K562 (cell line): ENCODE data around the gene GPR32. TPM values are rescaled to one million over a fixed set of nuclear protein-coding genes. Genes with fewer than 3 reads are reported as not detected.

Experiments
- ATAC-seq: fragments of 200-7000 bp; cut with Tn5 transposase; 3 replicates; pipeline ENCODE4 v1.9.1; 2020; ENCODE audit warnings: moderate library complexity
- BruUV-seq: library from RNA; stranded (reverse); fragments of 400-500 nt; replicated peaks from 2 replicates; lab custom pipeline; 2021; lab: Mats Ljungman, UMichigan
- CTCF ChIA-PET: fragments of 300-600 bp; formaldehyde crosslinking; extraction: SDS; loops from one replicate; lab custom pipeline; 2021; ENCODE audit warnings: low intra/inter-chr PET ratio; lab: Yijun Ruan, JAX
- POLR2A ChIA-PET: fragments of 300-600, 350-650 bp; sonication (Branson Sonifier 250); formaldehyde crosslinking; extraction: SDS; loops from one replicate; lab custom pipeline; 2021; ENCODE audit warnings: antibody characterized with exemption, inconsistent platforms; lab: Yijun Ruan, JAX
- DNase-seq, 4 experiments: peaks; one replicate each; pipeline versions ENCODE4 v3.0.0 to v3.0.0-alpha.2; 2011 to 2018; ENCODE audit warnings: low spot score in 3 of 4, mixed read lengths in 3 of 4; ENCODE audit errors: extremely low read depth in 1 of 4
- FAIRE-seq: peaks from 2 replicates; lab custom pipeline; 2011; peaks lifted over from hg19 to GRCh38; lab: Jason Lieb, UNC
- H2AFZ ChIP-seq: 2 replicates; pipeline ENCODE4 v1.6.0; 2011; ENCODE audit warnings: low read depth, low read length, control low read depth, inconsistent platforms
- H3K27ac ChIP-seq: fragments of 200-600 bp; 3 replicates; pipeline ENCODE4 v1.8.0; 2011; ENCODE audit warnings: low read depth, mild to moderate bottlenecking, control low read depth, inconsistent platforms, low read length, moderate library complexity, mixed read lengths; ENCODE audit errors: extremely low read depth
- H3K27me3 ChIP-seq, 2 experiments: fragments of 300-600 bp in 1 of 2; 2 replicates in 1 of 2; 3 replicates in 1 of 2; pipeline versions ENCODE4 v1.6.0 to v1.8.0; 2011; ENCODE audit warnings: inconsistent platforms in 2 of 2, low read length in 2 of 2, mild to moderate bottlenecking in 1 of 2, mixed read lengths in 1 of 2, moderate library complexity in 1 of 2; ENCODE audit not compliant: control insufficient read depth in 2 of 2, insufficient read depth in 2 of 2
- H3K36me3 ChIP-seq: fragments of 300-600 bp; 3 replicates; pipeline ENCODE4 v1.8.0; 2011; ENCODE audit warnings: mild to moderate bottlenecking, low read length, inconsistent platforms; ENCODE audit not compliant: control insufficient read depth, insufficient read depth
- H3K4me1 ChIP-seq, 2 experiments: fragments of 200-600 bp in 1 of 2; replicated peaks in 1 of 2; 2 replicates in 1 of 2; 3 replicates in 1 of 2; pipeline versions ENCODE4 v1.5.1 to v1.8.0; 2011; ENCODE audit warnings: inconsistent platforms in 2 of 2, low read length in 2 of 2, mild to moderate bottlenecking in 1 of 2, mixed read lengths in 1 of 2, moderate library complexity in 1 of 2; ENCODE audit not compliant: control insufficient read depth in 2 of 2, insufficient read depth in 2 of 2
- H3K4me2 ChIP-seq: 2 replicates; pipeline ENCODE4 v1.6.1; 2011; ENCODE audit warnings: low read length, control low read depth, inconsistent platforms, mixed read lengths; ENCODE audit not compliant: insufficient read depth
- H3K4me3 ChIP-seq: fragments of 200-600 bp; sonication (generic), shearing (Covaris generic); 2 replicates; pipeline ENCODE4 v1.5.1; 2016; ENCODE audit warnings: control low read depth, inconsistent platforms
- H3K79me2 ChIP-seq: fragments of 200-600 bp; 3 replicates; pipeline ENCODE4 v1.8.0; 2011; ENCODE audit warnings: low read length, inconsistent platforms; ENCODE audit not compliant: control insufficient read depth, insufficient read depth
- H3K9ac ChIP-seq, 2 experiments: 2 replicates each; pipeline versions ENCODE4 v1.6.0 to v1.6.1; 2011; ENCODE audit warnings: low read depth in 2 of 2, low read length in 2 of 2, control low read depth in 1 of 2, inconsistent platforms in 1 of 2, mild to moderate bottlenecking in 1 of 2, mixed read lengths in 1 of 2; ENCODE audit not compliant: insufficient read depth in 1 of 2
- H3K9me1 ChIP-seq: one replicate; pipeline ENCODE4 v1.6.0; 2011; ENCODE audit warnings: inconsistent platforms, mild to moderate bottlenecking, low read length, moderate library complexity; ENCODE audit not compliant: control insufficient read depth, insufficient read depth
- H3K9me3 ChIP-seq: replicated peaks from 2 replicates; pipeline ENCODE4 v1.5.1; 2011; ENCODE audit warnings: low read depth, low read length, inconsistent platforms; ENCODE audit not compliant: control insufficient read depth, insufficient read depth
- H4K20me1 ChIP-seq: replicated peaks from 2 replicates; pipeline ENCODE4 v1.6.1; 2011; ENCODE audit warnings: low read length, inconsistent platforms, mixed read lengths; ENCODE audit not compliant: control insufficient read depth, insufficient read depth
- BRD4 ChIP-seq: fragments of 200-600 bp; sonication (generic); IDR thresholded peaks from 2 replicates; pipeline ENCODE4 v1.6.1; 2017; ENCODE audit warnings: inconsistent platforms
- MEIS2 ChIP-seq: fragments of 450-650 bp; IDR thresholded peaks from 2 replicates; pipeline ENCODE4 v1.6.1; 2014; ENCODE audit warnings: mild to moderate bottlenecking; ENCODE audit not compliant: partially characterized antibody
- MXI1 ChIP-seq: IDR thresholded peaks from 2 replicates; pipeline ENCODE4 v1.6.1; 2011; ENCODE audit warnings: low read depth, mild to moderate bottlenecking, improper control_type of control experiment, low read length
- MYC ChIP-seq, 2 experiments: fragments of 250-450 bp in 1 of 2; sonication (Bioruptor Pico) in 1 of 2; IDR thresholded peaks; 2 replicates each; pipeline versions ENCODE4 v1.5.1 to v1.6.1; 2012 to 2021; ENCODE audit warnings: low read depth in 2 of 2, borderline replicate concordance in 1 of 2, improper control_type of control experiment in 1 of 2, low read length in 1 of 2, mild to moderate bottlenecking in 1 of 2, moderate library complexity in 1 of 2
- POLR3A ChIP-seq: IDR thresholded peaks from 2 replicates; pipeline ENCODE4 v1.6.1; 2011; ENCODE audit warnings: borderline replicate concordance, mild to moderate bottlenecking, moderate library complexity; ENCODE audit not compliant: insufficient read length, insufficient read depth; ENCODE audit errors: extremely low read depth
- SIN3A ChIP-seq, 2 experiments: fragments of 150-350 bp in 1 of 2; IDR thresholded peaks; 2 replicates each; pipeline ENCODE4 v1.6.1; 2011 to 2016; ENCODE audit warnings: borderline replicate concordance in 2 of 2, low read depth in 2 of 2, low read length in 2 of 2, mild to moderate bottlenecking in 2 of 2, moderate library complexity in 2 of 2; ENCODE audit not compliant: control insufficient read depth in 1 of 2
- STAT5B ChIP-seq: fragments of 250-450 bp; sonication (Bioruptor Pico); IDR thresholded peaks from 2 replicates; pipeline ENCODE4 v1.8.0; 2021; ENCODE audit warnings: mild to moderate bottlenecking, inconsistent platforms
- ZBTB49 ChIP-seq: sonication (generic); formaldehyde crosslinking; IDR thresholded peaks from 2 replicates; pipeline ENCODE4 v1.8.0; 2022; ENCODE audit warnings: missing genetic modification reagents, mild to moderate bottlenecking, borderline replicate concordance
- ZNF175 ChIP-seq: fragments of 200-800 bp; sonication (Bioruptor generic); IDR thresholded peaks from 2 replicates; pipeline ENCODE4 v1.6.1; 2016; ENCODE audit warnings: low read depth, mild to moderate bottlenecking, missing genetic modification characterization, missing compliant biosample characterization
- ZNF263 ChIP-seq: sonication (generic); formaldehyde crosslinking; IDR thresholded peaks from 2 replicates; pipeline ENCODE4 v1.8.0; 2022; ENCODE audit warnings: mild to moderate bottlenecking, missing genetic modification reagents, borderline replicate concordance
- ZNF347 ChIP-seq: fragments of 450-650 bp; formaldehyde crosslinking; IDR thresholded peaks from 2 replicates; pipeline ENCODE4 v1.4.0; 2020; ENCODE audit warnings: low read depth, mild to moderate bottlenecking, moderate library complexity
- ZNF518B ChIP-seq: fragments of 250-450 bp; sonication (Bioruptor Pico); IDR thresholded peaks from 2 replicates; pipeline ENCODE4 v1.5.0; 2021; ENCODE audit warnings: mild to moderate bottlenecking, moderate library complexity
- WGBS: fragments of 100-300 bp; shearing (Covaris generic); methylation state at CpG from one replicate; pipeline ENCODE4 v1.1.6; 2016; ENCODE audit warnings: low coverage, mixed read lengths; ENCODE audit not compliant: insufficient coverage; ENCODE audit errors: missing lambda C conversion rate; 5-methylcytosine and 5-hydroxymethylcytosine counted together
- in situ Hi-C: fragments of 300-500 bp; cut with MboI; formaldehyde crosslinking; loops from 4 replicates; pipeline ENCODE4 v1.15.0; 2018; ENCODE audit warnings: inconsistent platforms, mixed read lengths
- intact Hi-C: fragments of 100-400 bp; cut with micrococcal nuclease; formaldehyde crosslinking; loops from 2 replicates; pipeline ENCODE4 v1.14.2; 2022
- polyA plus RNA-seq, 8 experiments: library from polyadenylated mRNA; depleted of rRNA in 4 of 8; stranded (reverse) in 5 of 8; unstranded in 3 of 8; fragments of >200 nt; fragmentation: Nextera tagmentation in 2 of 8; fragmentation: Illumina TruSeq in 1 of 8; extraction: Ambion mirVana in 2 of 8; extraction: Trizol in 1 of 8; gene quantifications; 2 replicates each; pipeline versions ENCODE4 v1.2.1 to v1.2.3, GENCODE V29; 2011 to 2014; ENCODE audit warnings: inconsistent platforms in 1 of 8, missing spikeins in 1 of 8
- total RNA-seq, 7 experiments: library from RNA; depleted of rRNA in 6 of 7; stranded (reverse); fragments of >200 nt in 6 of 7; fragmentation: Illumina TruSeq in 2 of 7; extraction: Trizol in 2 of 7; gene quantifications; 2 replicates each; pipeline versions ENCODE4 v1.2.1 to v1.2.3, GENCODE V29; 2011 to 2021; ENCODE audit warnings: low replicate concordance in 1 of 7

The GPR32 gene
- total and polyA plus RNA-seq, 9 of the 15 experiments (the other 6 are each of a cell fraction or from before 2014, with no cell fraction given) = not detected

GRCh38 chr19:50803633-50804419 is 33.6 kb downstream of the GPR32 start:
- peak overlapping the region; percentile 100 for H2AFZ ChIP-seq
- FAIRE-seq (peak; percentile 37), DNase-seq (peak; percentile 68 to 84 (median 76)), ATAC-seq (peak; percentile 62)
- H3K79me2 ChIP-seq = peaks cover 50% of the 10 kb centered on the region
- H3K27ac ChIP-seq = peak overlapping the region; percentile 100
- peaks cover 14 to 32% of the 10 kb centered on the region in 2 experiments; a peak in 4 of 5 replicates for H3K4me1 ChIP-seq
- intact Hi-C loops (loop anchor here (5.0 kb wide), 1 partner anchor 33 kb away; no protein-coding TSS in a partner anchor), in situ Hi-C loops (no loop called here)
- BruUV-seq = TSS peak; percentile 76
- H3K9ac ChIP-seq = peak overlapping the region; percentile 97 to 99
- ChIA-PET POLR2A (interaction anchor here (0.6 to 5.0 kb wide), 24 partner anchors 8 to 656 kb away, joined by 3 to 70 read pairs (median 5); partner anchors contain the start of genes KLK1, KLK2 and KLK8), CTCF (interaction anchor here (0.5 kb wide), 1 partner anchor 30 kb away, joined by 5 read pairs; no protein-coding TSS in a partner anchor)
- peak overlapping the region; percentile 99 for H3K4me3 ChIP-seq
- H3K9me3 ChIP-seq = no peaks in the 10 kb centered on the region
- peaks cover 29% of the 10 kb centered on the region for H4K20me1 ChIP-seq
- WGBS = under 1% methylated on average over 36 of the region's 40 CpGs
- H3K9me1 ChIP-seq = peaks cover 7% of the 10 kb centered on the region
- no peaks in the 10 kb centered on the region for H3K27me3 ChIP-seq
- peak overlapping the region; percentile 99 for H3K4me2 ChIP-seq
- H3K36me3 ChIP-seq = peaks cover 48% of the 10 kb centered on the region
- TF ChIP-seq ZNF263 (no peak), MEIS2 (no peak), BRD4 (no peak), ZNF175 (CRISPR knock-in tag) (no peak), MXI1 (0 out of 2 replicates have a peak, but pooled peaks have one; percentile 11), MYC (IDR thresholded peaks at IDR 0.05; ENCODE audit: low read depth, low read length) (0 out of 2 replicates have a peak, but pooled peaks have one; percentile 8), MYC (CRISPR knock-in tag; IDR thresholded peaks at IDR 0.05; ENCODE audit: borderline replicate concordance, low read depth) (no peak), POLR3A (no peak), SIN3A (IDR thresholded peaks at IDR 0.05; ENCODE audit: borderline replicate concordance in 2 of 2, control insufficient read depth in 1 of 2, low read depth in 2 of 2, low read length in 2 of 2) (peak in 1 of 2 experiments; percentile 72; a peak in 1 of 4 replicates), ZBTB49 (no peak), STAT5B (CRISPR knock-in tag) (no peak), ZNF347 (CRISPR knock-in tag) (no peak), ZNF518B (CRISPR knock-in tag) (no peak)
